Endothelial cell of umbilical vein (primary cell): ENCODE data around the gene SCIN. TPM values are rescaled to one million over a fixed set of nuclear protein-coding genes. Genes with fewer than 3 reads are reported as not detected.

Experiments
- BruUV-seq: library from RNA; stranded (reverse); fragments of 400-500 nt; replicated peaks from 2 replicates; lab custom pipeline; 2021; lab: Mats Ljungman, UMichigan
- CTCF ChIA-PET: fragments of 300-600, 350-600 bp; sonication (Branson Sonifier 250); formaldehyde crosslinking; loops from one replicate; lab custom pipeline; 2021; ENCODE audit warnings: antibody characterized with exemption, inconsistent platforms; lab: Charles Lee
- POLR2A ChIA-PET: fragments of 300-600, 350-600 bp; sonication (Branson Sonifier 250); formaldehyde crosslinking; loops from one replicate; lab custom pipeline; 2021; ENCODE audit warnings: antibody characterized with exemption, inconsistent platforms; lab: Charles Lee
- DNase-seq: peaks from one replicate; pipeline ENCODE4 v3.0.0-alpha.2; 2011; ENCODE audit warnings: low read depth, low spot score
- FAIRE-seq: peaks from 2 replicates; lab custom pipeline; 2011; peaks lifted over from hg19 to GRCh38; lab: Jason Lieb, UNC
- H2AFZ ChIP-seq: 2 replicates; pipeline ENCODE4 v1.6.0; 2012; ENCODE audit warnings: low read depth, low read length, control low read depth, inconsistent platforms
- H3K27ac ChIP-seq: 2 replicates; pipeline ENCODE4 v1.5.1; 2011; ENCODE audit warnings: low read depth, mild to moderate bottlenecking, control low read depth, low read length, moderate library complexity; ENCODE audit not compliant: insufficient read depth
- H3K27me3 ChIP-seq, 2 experiments: 2 replicates each; pipeline versions ENCODE4 v1.6.0 to v1.6.1; 2011; ENCODE audit warnings: low read length in 2 of 2, mixed read lengths in 1 of 2; ENCODE audit not compliant: control insufficient read depth in 2 of 2, insufficient read depth in 2 of 2
- H3K36me3 ChIP-seq, 2 experiments: 2 replicates in 1 of 2; 3 replicates in 1 of 2; pipeline ENCODE4 v1.5.1; 2011; ENCODE audit warnings: low read length in 2 of 2, mild to moderate bottlenecking in 1 of 2, moderate library complexity in 1 of 2; ENCODE audit not compliant: control insufficient read depth in 2 of 2, insufficient read depth in 2 of 2; ENCODE audit errors: extremely low read depth in 1 of 2
- H3K4me1 ChIP-seq: 3 replicates; pipeline ENCODE4 v1.5.1; 2011; ENCODE audit warnings: mild to moderate bottlenecking, low read length; ENCODE audit not compliant: control insufficient read depth, insufficient read depth; ENCODE audit errors: extremely low read depth
- H3K4me2 ChIP-seq: 2 replicates; pipeline ENCODE4 v1.6.1; 2011; ENCODE audit warnings: low read length, control low read depth, mixed read lengths; ENCODE audit not compliant: insufficient read depth
- H3K4me3 ChIP-seq, 3 experiments: fragments of 200-600 bp in 1 of 3; sonication (generic), shearing (Covaris generic) in 1 of 3; replicated peaks in 1 of 3; 2 replicates each; pipeline ENCODE4 v1.5.1; 2011 to 2016; ENCODE audit warnings: control low read depth in 3 of 3, low read length in 3 of 3, mild to moderate bottlenecking in 2 of 3, inconsistent platforms in 1 of 3, low read depth in 1 of 3, moderate library complexity in 1 of 3; ENCODE audit not compliant: insufficient read depth in 1 of 3
- H3K79me2 ChIP-seq: 2 replicates; pipeline ENCODE4 v1.6.0; 2012; ENCODE audit warnings: low read length, inconsistent platforms; ENCODE audit not compliant: control insufficient read depth, insufficient read depth
- H3K9ac ChIP-seq: replicated peaks from 2 replicates; pipeline ENCODE3; 2011; ENCODE audit warnings: low read length, control low read depth; ENCODE audit not compliant: insufficient read depth; ENCODE audit errors: extremely low read depth
- H3K9me1 ChIP-seq: replicated peaks from 3 replicates; pipeline ENCODE4 v1.6.0; 2011; ENCODE audit warnings: mild to moderate bottlenecking, low read length; ENCODE audit not compliant: control insufficient read depth, insufficient read depth; ENCODE audit errors: extremely low read depth
- H3K9me3 ChIP-seq: replicated peaks from 2 replicates; pipeline ENCODE4 v1.5.1; 2012; ENCODE audit warnings: low read length, inconsistent platforms; ENCODE audit not compliant: control insufficient read depth, insufficient read depth
- H4K20me1 ChIP-seq: replicated peaks from 2 replicates; pipeline ENCODE3; 2011; ENCODE audit warnings: mild to moderate bottlenecking, low read length; ENCODE audit not compliant: control insufficient read depth, insufficient read depth; ENCODE audit errors: extremely low read depth
- CTCF ChIP-seq, 2 donors: IDR thresholded peaks; 1 replicate in 1 of 2; 2 replicates in 1 of 2; pipeline ENCODE4 v1.5.1; 2011; ENCODE audit warnings: low read length in 2 of 2, mild to moderate bottlenecking in 2 of 2, moderate library complexity in 2 of 2, control low read depth in 1 of 2, inconsistent platforms in 1 of 2, low read depth in 1 of 2; ENCODE audit not compliant: insufficient read depth in 1 of 2; ENCODE audit errors: extremely low read depth in 1 of 2
- EZH2 ChIP-seq: IDR thresholded peaks from 2 replicates; pipeline ENCODE4 v1.6.1; 2012; ENCODE audit warnings: borderline replicate concordance, low read depth, mild to moderate bottlenecking, moderate library complexity, low read length, inconsistent platforms; ENCODE audit not compliant: severe bottlenecking
- GATA2 ChIP-seq: IDR thresholded peaks from 2 replicates; pipeline ENCODE4 v1.7.0; 2011; ENCODE audit warnings: low read depth, mild to moderate bottlenecking, moderate library complexity, mixed read lengths, low read length; ENCODE audit not compliant: insufficient read length, insufficient read depth
- JUN ChIP-seq: IDR thresholded peaks from 2 replicates; pipeline ENCODE4 v1.6.1; 2011; ENCODE audit warnings: borderline replicate concordance, low read depth; ENCODE audit not compliant: insufficient read length, insufficient read depth
- MAX ChIP-seq: IDR thresholded peaks from 2 replicates; pipeline ENCODE4 v1.6.1; 2011; ENCODE audit not compliant: insufficient read depth, insufficient read length
- MYC ChIP-seq: IDR thresholded peaks from one replicate; pipeline ENCODE4 v1.6.1; 2011; ENCODE audit warnings: mild to moderate bottlenecking, low read depth, low read length
- dilution Hi-C: fragments of 300-500 bp; cut with MboI; formaldehyde crosslinking; loops from one replicate; pipeline ENCODE4 v1.15.0; 2019; ENCODE audit warnings: low sequenced_read_pairs; ENCODE audit not compliant: extremely low pct_ligation_motif_present
- intact Hi-C: fragments of 100-400 bp; cut with micrococcal nuclease; formaldehyde crosslinking; loops from one replicate; pipeline ENCODE4 v1.10.0; 2022
- polyA plus RNA-seq, 4 experiments: library from polyadenylated mRNA; depleted of rRNA in 3 of 4; stranded (reverse) in 3 of 4; unstranded in 1 of 4; fragments of >200 nt; gene quantifications; 2 replicates each; pipeline versions ENCODE4 v1.2.1 to v1.2.3, GENCODE V29; 2011 to 2012; ENCODE audit warnings: missing spikeins in 1 of 4
- total RNA-seq: library from RNA; stranded (reverse); gene quantifications from 2 replicates; pipeline ENCODE4 v1.2.3, GENCODE V29; 2021

Gene SCIN
- total and polyA plus RNA-seq, 2 donors (not counting 3 experiments of a cell fraction or from before 2014, with no cell fraction given): 0.07 to 0.69 TPM

- POLR2A ChIA-PET: no interaction called here
- Histone ChIP-seq H3K4me2 (no peak overlapping the region), H3K36me3 (no peaks in the 10 kb centered on the region), H3K4me1 (no peaks in the 10 kb centered on the region), H3K79me2 (no peaks in the 10 kb centered on the region), H3K9ac (no peak overlapping the region), H3K27me3 (no peaks in the 10 kb centered on the region), H3K9me3 (no peaks in the 10 kb centered on the region), H2AFZ (no peak overlapping the region), H3K4me3 (no peak overlapping the region), H3K9me1 (peaks cover 2% of the 10 kb centered on the region), H4K20me1 (no peaks in the 10 kb centered on the region), H3K27ac (no peak overlapping the region)
- FAIRE-seq (no peak), DNase-seq (no peak)
- CTCF ChIA-PET: interaction anchor here (0.7 to 0.8 kb wide), 2 partner anchors 19 to 80 kb away, joined by 3 read pairs; no protein-coding TSS in a partner anchor
- intact Hi-C loops (no loop called here), dilution Hi-C loops (no loop called here)
- no peak for TF ChIP-seq CTCF (IDR thresholded peaks at IDR 0.05; ENCODE audit: extremely low read depth in 1 of 2, insufficient read depth in 1 of 2, low read depth in 1 of 2, low read length in 2 of 2)
- TF ChIP-seq MAX: no peak
- no peak for TF ChIP-seq GATA2
- TF ChIP-seq EZH2: no peak
- TF ChIP-seq JUN: no peak
- TF ChIP-seq MYC: no peak
- BruUV-seq: no TSS peak
These were observed 26.9 kb upstream of the SCIN start for GRCh38 chr7:12543586-12543985.
